ENCODE measurements around the gene WDR27.

The WDR27 gene

GRCh38 chr6:169557887-169558286 is 143.9 kb downstream of the WDR27 start:
- no peak overlapping the region for H3K4me2 ChIP-seq (ENCODE audit: low read depth, low read length, poor library complexity, severe bottlenecking)
- no peaks in the 10 kb centered on the region for H3F3A ChIP-seq (ENCODE audit: low read depth)
- H4K20me1 ChIP-seq (ENCODE audit: insufficient read depth, low read length, poor library complexity, severe bottlenecking) = no peaks in the 10 kb centered on the region
- TF ChIP-seq EZH2phosphoT487 (IDR thresholded peaks at IDR 0.05; ENCODE audit: borderline replicate concordance) = no peak
- TF ChIP-seq CTCF (conservative IDR thresholded peaks at IDR 0.05; ENCODE audit: low read length) = no peak
- H3K36me3 ChIP-seq (ENCODE audit: insufficient read depth, low read length) = no peaks in the 10 kb centered on the region
- peaks cover 10% of the 10 kb centered on the region; the same call in 1 of the 2 replicates for H3K9me3 ChIP-seq (ENCODE audit: insufficient read depth, low read depth, low read length)
- H3K4me3 ChIP-seq (ENCODE audit: low read length, poor library complexity, severe bottlenecking) = no peak overlapping the region
- H2AFZ ChIP-seq (ENCODE audit: low read length) = no peak overlapping the region
- H3K27me3 ChIP-seq (ENCODE audit: insufficient read depth, low read length, poor library complexity, severe bottlenecking) = no peaks in the 10 kb centered on the region
- H3K79me2 ChIP-seq (ENCODE audit: insufficient read depth, low read length) = no peaks in the 10 kb centered on the region
- no peaks in the 10 kb centered on the region for H3K9me2 ChIP-seq (replicated peaks; ENCODE audit: low read depth, low read length)
- no peak overlapping the region for H3K9ac ChIP-seq (ENCODE audit: low read depth, low read length, poor library complexity, severe bottlenecking)
- no peaks in the 10 kb centered on the region for H3K4me1 ChIP-seq (ENCODE audit: insufficient read depth, low read length, poor library complexity, severe bottlenecking)

- Histone ChIP-seq H3K27me3 (ENCODE audit: insufficient read depth, low read length, poor library complexity, severe bottlenecking) (no peaks in the 10 kb centered on the region), H3K4me3 (ENCODE audit: low read length, poor library complexity, severe bottlenecking) (no peak overlapping the region), H4K20me1 (ENCODE audit: insufficient read depth, low read length, poor library complexity, severe bottlenecking) (no peaks in the 10 kb centered on the region), H2AFZ (ENCODE audit: low read length) (no peak overlapping the region), H3K9me2 (replicated peaks; ENCODE audit: low read depth, low read length) (no peaks in the 10 kb centered on the region), H3K36me3 (ENCODE audit: insufficient read depth, low read length) (no peaks in the 10 kb centered on the region), H3F3A (ENCODE audit: low read depth) (no peaks in the 10 kb centered on the region), H3K4me1 (ENCODE audit: insufficient read depth, low read length, poor library complexity, severe bottlenecking) (no peaks in the 10 kb centered on the region), H3K9me3 (ENCODE audit: insufficient read depth, low read depth, low read length) (peaks cover 10% of the 10 kb centered on the region; the same call in 1 of the 2 replicates), H3K9ac (ENCODE audit: low read depth, low read length, poor library complexity, severe bottlenecking) (no peak overlapping the region), H3K79me2 (ENCODE audit: insufficient read depth, low read length) (no peaks in the 10 kb centered on the region), H3K4me2 (ENCODE audit: low read depth, low read length, poor library complexity, severe bottlenecking) (no peak overlapping the region)
- TF ChIP-seq EZH2phosphoT487 (IDR thresholded peaks at IDR 0.05; ENCODE audit: borderline replicate concordance) = no peak
- no peak for TF ChIP-seq CTCF (conservative IDR thresholded peaks at IDR 0.05; ENCODE audit: low read length)
Observed at GRCh38 chr6:169556758-169557548, 144.9 kb downstream of the WDR27 start.

- Histone ChIP-seq H3K9me3 (ENCODE audit: insufficient read depth, low read depth, low read length) (peaks cover 8% of the 10 kb centered on the region; the same call in 1 of the 2 replicates), H3K9ac (ENCODE audit: low read depth, low read length, poor library complexity, severe bottlenecking) (no peak overlapping the region), H3K4me1 (ENCODE audit: insufficient read depth, low read length, poor library complexity, severe bottlenecking) (no peaks in the 10 kb centered on the region), H3K4me2 (ENCODE audit: low read depth, low read length, poor library complexity, severe bottlenecking) (no peak overlapping the region), H3K36me3 (ENCODE audit: insufficient read depth, low read length) (no peaks in the 10 kb centered on the region), H3K9me2 (replicated peaks; ENCODE audit: low read depth, low read length) (no peaks in the 10 kb centered on the region), H3K4me3 (ENCODE audit: low read length, poor library complexity, severe bottlenecking) (no peak overlapping the region), H3F3A (ENCODE audit: low read depth) (no peaks in the 10 kb centered on the region), H3K79me2 (ENCODE audit: insufficient read depth, low read length) (no peaks in the 10 kb centered on the region), H2AFZ (ENCODE audit: low read length) (no peak overlapping the region), H4K20me1 (ENCODE audit: insufficient read depth, low read length, poor library complexity, severe bottlenecking) (no peaks in the 10 kb centered on the region), H3K27me3 (ENCODE audit: insufficient read depth, low read length, poor library complexity, severe bottlenecking) (no peaks in the 10 kb centered on the region)
- no peak for TF ChIP-seq CTCF (conservative IDR thresholded peaks at IDR 0.05; ENCODE audit: low read length)
- no peak for TF ChIP-seq EZH2phosphoT487 (IDR thresholded peaks at IDR 0.05; ENCODE audit: borderline replicate concordance)
Observed at GRCh38 chr6:169555971-169556617, 145.7 kb downstream of the WDR27 start.

Data from Loucy (cell line).